ENCODE measurements around the gene ERC1. TPM values are rescaled to one million over a fixed set of nuclear protein-coding genes. Genes with fewer than 3 reads are reported as not detected.

Gene ERC1
- total and polyA plus RNA-seq, 12 donors, result 6.5 to 67.5 (median 47.5) TPM

GRCh38 chr12:1429980-1430379 is 439.0 kb downstream of the ERC1 start:
- peaks cover 0 to 12% (median 5%) of the 10 kb centered on the region in 9 donors for H3K4me1 ChIP-seq
- intact Hi-C loops (cut with DNase I), result no loop called here
- no peaks in the 10 kb centered on the region for H3K27me3 ChIP-seq
- DNase-seq (no peak), ATAC-seq (peak in 7 of 8 donors; percentile 31 to 95 (median 64))
- H3K36me3 ChIP-seq, result peaks cover 0 to 6% (median 0%) of the 10 kb centered on the region in 9 donors
- WGBS, 2 donors, result 78 to 80% methylated on average over 4 of the region's 4 CpGs
- TF ChIP-seq, protein P1, sequence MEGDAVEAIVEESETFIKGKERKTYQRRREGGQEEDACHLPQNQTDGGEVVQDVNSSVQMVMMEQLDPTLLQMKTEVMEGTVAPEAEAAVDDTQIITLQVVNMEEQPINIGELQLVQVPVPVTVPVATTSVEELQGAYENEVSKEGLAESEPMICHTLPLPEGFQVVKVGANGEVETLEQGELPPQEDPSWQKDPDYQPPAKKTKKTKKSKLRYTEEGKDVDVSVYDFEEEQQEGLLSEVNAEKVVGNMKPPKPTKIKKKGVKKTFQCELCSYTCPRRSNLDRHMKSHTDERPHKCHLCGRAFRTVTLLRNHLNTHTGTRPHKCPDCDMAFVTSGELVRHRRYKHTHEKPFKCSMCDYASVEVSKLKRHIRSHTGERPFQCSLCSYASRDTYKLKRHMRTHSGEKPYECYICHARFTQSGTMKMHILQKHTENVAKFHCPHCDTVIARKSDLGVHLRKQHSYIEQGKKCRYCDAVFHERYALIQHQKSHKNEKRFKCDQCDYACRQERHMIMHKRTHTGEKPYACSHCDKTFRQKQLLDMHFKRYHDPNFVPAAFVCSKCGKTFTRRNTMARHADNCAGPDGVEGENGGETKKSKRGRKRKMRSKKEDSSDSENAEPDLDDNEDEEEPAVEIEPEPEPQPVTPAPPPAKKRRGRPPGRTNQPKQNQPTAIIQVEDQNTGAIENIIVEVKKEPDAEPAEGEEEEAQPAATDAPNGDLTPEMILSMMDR (IDR thresholded peaks at IDR 0.05), result no peak
- no peak overlapping the region for H3K27ac ChIP-seq
- H3K4me3 ChIP-seq, result no peak overlapping the region
- no peaks in the 10 kb centered on the region for H3K9me3 ChIP-seq

- H3K36me3 ChIP-seq, result no peaks in the 10 kb centered on the region
- WGBS, 2 donors, result 85% methylated on average over 14 of the region's 14 CpGs
- no peak overlapping the region for H3K27ac ChIP-seq
- DNase-seq (no peak), ATAC-seq (no peak)
- no peaks in the 10 kb centered on the region for H3K27me3 ChIP-seq
- H3K9me3 ChIP-seq, result no peaks in the 10 kb centered on the region
- H3K4me1 ChIP-seq, result peaks cover 0 to 16% (median 8%) of the 10 kb centered on the region in 9 donors
- TF ChIP-seq, protein P1 (IDR thresholded peaks at IDR 0.05), result no peak
- no peak overlapping the region for H3K4me3 ChIP-seq
- intact Hi-C loops (cut with DNase I), result no loop called here
These were observed 443.4 kb downstream of the ERC1 start for GRCh38 chr12:1434296-1434955.

DNA sequence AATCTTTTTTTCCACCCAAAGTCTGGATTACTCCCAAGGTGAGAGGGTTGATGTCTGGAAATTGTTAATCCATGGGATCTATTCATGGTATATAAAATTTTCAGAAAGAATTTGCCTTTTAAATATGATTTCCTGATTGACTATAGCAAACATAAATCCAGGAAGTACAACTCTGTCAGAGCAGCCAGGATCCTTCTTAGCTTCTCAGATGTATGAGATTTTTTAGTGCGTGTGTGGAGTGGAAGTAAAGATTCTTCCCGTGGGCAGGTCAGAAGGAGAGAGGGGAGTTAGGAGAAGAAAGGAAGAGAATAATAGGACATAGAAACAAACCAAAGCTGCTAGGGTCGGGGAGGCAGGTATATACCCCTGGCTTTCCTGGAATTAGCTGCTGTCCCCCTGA is 444.0 kb downstream of the ERC1 start:
- 73 to 87% methylated on average over 3 of the region's 3 CpGs for WGBS, 2 donors
- no peaks in the 10 kb centered on the region for H3K9me3 ChIP-seq
- ATAC-seq (no peak), DNase-seq (no peak)
- no peaks in the 10 kb centered on the region for H3K27me3 ChIP-seq
- H3K27ac ChIP-seq, result no peak overlapping the region
- H3K36me3 ChIP-seq, result no peaks in the 10 kb centered on the region
- TF ChIP-seq, protein P1 (IDR thresholded peaks at IDR 0.05), result no peak
- no peak overlapping the region for H3K4me3 ChIP-seq
- intact Hi-C loops (cut with DNase I), result no loop called here
- peaks cover 0 to 22% (median 9%) of the 10 kb centered on the region in 9 donors for H3K4me1 ChIP-seq

- WGBS, 2 donors, result 53 to 66% methylated on average over 3 of the region's 3 CpGs
- intact Hi-C loops (cut with DNase I), result no loop called here
- TF ChIP-seq, protein P1 (IDR thresholded peaks at IDR 0.05), result no peak
- H3K4me1 ChIP-seq, result peaks cover 0 to 22% (median 9%) of the 10 kb centered on the region in 9 donors
- ATAC-seq, result no peak
- H3K27ac ChIP-seq, result no peak overlapping the region
- DNase-seq, result no peak
- no peaks in the 10 kb centered on the region for H3K9me3 ChIP-seq
- no peak overlapping the region for H3K4me3 ChIP-seq
- no peaks in the 10 kb centered on the region for H3K27me3 ChIP-seq
- no peaks in the 10 kb centered on the region for H3K36me3 ChIP-seq
These were observed 444.4 kb downstream of the ERC1 start for GRCh38 chr12:1435456-1435855.

Data from heart right ventricle (tissue), 16 donors.